ENCODE results near the gene CEP85L.

Gene CEP85L

DNA sequence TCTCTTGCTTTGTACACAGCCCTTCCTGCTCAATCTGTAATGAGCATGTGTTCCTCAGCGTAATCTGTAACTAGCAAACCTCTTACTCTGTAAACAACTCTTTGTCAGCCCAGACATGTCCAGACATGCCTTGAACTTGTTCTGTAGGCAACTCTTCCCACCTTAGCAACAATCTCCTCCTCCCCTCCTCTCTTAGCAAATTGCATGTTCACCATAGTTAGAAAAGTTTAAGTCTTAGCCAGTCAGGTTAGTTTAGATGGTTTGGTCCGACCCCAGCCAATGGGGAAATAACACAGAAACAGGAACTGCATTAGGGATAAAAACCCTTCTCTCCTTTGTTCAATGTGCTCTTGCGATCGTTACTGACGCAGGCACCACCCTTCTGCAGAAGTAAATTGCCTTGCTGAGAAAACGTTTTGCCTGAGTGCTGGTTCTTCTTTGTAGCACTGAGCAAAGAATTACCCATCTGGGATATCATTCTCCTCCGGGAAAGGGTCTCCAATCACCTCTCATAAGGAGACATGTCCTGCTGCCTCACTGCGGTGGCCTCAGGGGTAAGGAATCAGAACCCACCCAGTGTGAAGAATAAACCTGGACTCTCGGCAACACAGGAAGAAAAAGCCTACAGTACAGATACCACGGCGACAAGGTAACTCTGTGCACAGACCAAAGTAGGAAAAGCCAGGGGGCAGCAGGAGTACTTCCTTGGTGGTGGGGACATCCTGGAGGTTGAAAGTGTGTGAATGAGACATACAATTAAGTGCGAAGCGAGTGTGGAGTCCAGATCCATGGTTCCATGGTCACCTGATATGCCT, 77.1 kb downstream of the CEP85L start:
- no peak for DNase-seq

DNA sequence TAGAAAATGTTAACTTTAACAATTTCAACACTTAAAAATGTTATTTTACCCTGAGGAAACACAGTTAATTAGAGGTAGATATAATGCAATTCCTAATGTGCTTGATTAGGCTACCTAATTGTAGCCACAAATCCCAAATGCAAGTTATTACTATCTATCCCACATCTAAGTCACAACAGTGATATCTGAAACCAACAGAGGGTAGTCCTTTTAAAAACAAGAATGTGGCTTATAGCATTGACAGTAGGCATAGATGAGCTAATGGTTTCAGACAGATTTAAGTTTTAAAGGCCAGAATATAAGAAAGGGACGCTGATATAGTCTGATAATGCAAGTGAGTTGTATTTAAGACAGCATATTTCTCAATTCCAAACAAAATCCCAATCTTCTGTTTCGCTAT, 80.3 kb downstream of the CEP85L start:
- DNase-seq = no peak

DNA sequence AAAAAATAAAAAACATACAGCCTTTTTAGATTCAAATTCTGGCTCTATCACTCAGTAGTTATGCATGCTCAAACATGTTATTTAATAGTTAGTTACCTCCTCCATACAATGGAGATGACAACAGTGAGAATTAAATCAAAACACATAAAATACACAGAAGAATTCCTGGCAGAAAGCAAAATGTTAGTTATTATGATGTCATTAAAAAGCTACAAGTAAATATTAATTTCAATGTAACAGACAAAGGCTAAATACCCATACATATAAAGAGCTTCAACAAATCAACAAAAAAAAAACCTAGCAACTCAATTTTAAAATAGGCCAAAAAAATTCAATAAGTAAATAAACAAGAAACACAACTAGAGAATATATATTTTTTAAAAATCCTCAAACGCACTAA, 81.9 kb downstream of the CEP85L start:
- DNase-seq = no peak

DNA sequence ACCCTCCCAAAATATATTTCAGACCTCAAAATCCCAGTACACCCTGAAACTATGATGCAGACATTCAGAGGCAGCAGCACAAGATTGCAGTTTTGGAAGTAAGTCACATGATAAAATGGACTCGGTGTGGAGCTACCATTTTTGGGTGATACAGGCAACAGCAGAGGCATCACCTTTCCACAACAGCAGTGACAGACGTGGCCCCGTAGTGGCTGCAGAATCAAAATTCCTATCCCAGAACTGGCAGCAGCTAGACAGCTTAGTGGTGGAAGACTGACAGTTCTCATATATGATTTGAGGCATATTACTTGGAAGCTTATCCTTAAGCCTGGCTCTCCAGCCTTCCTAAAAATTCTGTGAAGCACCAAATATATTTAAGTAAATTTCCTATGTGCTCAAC, 83.4 kb downstream of the CEP85L start:
- DNase-seq = no peak

DNA sequence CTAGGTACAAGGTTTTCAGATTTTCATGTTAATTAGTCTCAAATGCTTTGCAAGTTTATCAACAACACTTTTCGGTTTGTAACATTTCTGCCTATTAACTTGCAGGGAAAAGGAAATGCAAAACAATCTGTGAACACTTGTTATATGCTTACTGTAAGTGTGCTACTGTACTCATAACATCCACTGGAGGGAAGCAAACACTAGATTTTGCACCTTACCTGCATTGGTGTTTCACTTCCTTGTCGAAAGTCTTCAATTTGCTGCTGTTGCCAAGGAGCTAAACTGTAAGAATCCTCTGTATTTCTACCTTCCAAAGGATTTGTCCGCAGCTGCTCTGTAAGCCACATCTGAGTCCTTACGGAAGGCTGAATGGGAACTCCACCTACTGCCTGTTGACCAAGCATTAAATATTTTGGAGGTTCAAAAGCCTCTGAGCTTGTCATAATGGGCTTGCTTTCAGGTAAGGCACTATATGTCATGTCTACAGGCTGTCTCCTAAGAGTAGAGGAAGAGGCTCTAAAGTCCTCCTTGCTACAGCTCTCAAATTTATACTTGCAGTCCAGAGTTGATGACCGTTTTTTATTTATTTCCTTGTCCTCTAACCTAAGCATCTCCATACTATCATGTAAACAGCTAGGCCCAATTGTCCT, 86.0 kb downstream of the CEP85L start:
- DNase-seq = no peak

DNA sequence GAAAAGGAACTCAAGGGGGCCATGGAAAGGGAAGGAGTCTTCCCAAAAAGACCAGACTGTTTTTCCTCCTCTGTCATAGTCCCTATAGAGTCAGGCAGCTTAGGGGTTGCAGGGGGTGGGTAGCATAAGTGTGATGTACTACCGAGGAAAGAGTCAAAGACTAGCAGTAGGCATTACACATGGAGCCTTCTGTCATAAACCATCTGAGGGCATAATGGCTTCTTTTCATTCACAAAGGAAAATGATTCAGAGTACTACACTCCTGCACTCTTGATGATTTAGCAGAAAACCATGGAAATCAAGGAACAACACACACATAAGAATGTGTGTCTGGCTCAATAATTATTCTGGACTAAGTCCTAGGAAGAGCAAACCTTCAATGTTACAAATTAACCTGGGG, 88.4 kb downstream of the CEP85L start:
- DNase-seq = no peak

DNA sequence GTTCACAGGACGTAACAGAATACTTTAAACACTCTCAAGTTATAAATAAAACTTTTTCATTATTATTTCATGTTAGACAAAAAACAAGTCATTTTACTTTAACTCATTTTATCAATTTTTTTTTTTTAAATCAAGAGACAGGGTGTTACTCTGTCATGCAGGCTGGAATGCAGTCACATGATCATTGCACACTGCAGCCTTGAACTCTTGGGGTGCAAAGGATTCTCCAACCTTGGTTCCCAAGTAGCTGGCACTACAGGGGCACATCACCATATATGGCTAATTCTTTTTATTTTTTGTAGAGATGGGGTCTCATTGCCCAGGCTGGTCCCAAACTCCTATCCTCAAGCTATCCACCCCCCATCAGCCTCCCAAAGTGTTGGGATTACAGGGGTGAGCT, 89.1 kb downstream of the CEP85L start:
- no peak for DNase-seq

DNA sequence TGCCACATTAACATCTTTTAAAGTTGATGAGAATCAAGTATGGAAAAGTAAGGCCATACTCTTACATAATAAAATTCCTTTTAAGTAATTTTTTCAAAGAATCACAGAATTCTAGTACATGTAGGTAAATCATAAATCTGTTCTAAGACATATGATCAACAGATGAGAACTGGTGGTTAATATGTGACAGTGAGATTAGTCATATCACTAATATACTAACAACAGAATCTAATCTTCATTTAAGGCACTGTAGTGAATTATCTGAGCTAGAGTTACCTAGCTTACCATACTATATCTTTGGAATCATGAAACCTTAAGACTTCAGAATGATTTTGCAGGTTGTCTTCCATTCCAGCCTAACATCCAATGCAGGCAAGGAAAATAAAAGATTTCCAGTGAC, 91.7 kb downstream of the CEP85L start:
- no peak for DNase-seq

DNA sequence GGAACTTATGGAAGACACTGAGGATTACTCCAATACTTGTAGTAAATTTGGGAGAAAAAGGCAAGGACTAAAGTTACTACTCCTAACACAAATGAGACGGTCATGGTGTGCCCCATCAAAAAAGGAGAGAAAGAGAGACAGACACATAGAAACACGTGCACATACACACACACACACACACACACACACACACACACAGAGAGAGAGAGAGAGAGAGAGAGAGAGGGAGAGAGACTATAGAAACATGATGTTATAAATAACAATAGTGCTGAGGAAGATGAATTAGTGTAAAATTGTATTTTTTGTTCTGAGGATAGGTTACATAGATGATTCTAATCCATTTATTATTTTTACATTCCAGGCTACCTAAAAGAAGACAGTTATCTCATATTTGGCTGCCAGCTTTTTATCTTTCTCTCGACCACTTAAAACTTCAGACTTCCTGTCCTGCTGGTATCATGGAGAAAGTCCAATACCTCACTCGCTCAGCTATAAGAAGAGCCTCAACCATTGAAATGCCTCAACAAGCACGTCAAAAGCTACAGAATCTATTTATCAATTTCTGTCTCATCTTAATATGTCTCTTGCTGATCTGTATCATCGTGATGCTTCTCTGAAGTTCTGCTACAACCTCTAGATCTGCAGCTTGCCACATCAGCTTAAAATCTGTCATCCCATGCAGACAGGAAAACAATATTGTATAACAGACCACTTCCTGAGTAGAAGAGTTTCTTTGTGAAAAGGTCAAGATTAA, 92.8 kb downstream of the CEP85L start:
- DNase-seq = no peak

DNA sequence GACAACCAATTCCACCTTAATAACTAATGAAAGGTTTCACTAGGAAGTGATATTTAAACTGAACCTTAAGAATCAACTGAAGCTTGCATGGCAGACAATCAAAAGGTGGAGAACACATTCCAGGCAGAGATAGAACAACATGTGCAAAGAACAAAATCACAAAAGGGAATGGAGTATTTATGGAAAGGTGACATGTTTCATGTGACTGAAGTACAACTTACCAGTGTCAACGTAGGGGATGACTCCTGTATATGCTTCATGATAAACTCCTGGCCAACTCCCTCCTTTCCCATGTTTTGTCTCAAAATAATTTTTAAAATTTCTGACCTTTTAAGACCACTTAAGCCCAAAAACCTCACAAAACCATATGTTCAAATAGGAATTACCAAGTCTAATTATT, 96.7 kb downstream of the CEP85L start:
- no peak for DNase-seq

DNA sequence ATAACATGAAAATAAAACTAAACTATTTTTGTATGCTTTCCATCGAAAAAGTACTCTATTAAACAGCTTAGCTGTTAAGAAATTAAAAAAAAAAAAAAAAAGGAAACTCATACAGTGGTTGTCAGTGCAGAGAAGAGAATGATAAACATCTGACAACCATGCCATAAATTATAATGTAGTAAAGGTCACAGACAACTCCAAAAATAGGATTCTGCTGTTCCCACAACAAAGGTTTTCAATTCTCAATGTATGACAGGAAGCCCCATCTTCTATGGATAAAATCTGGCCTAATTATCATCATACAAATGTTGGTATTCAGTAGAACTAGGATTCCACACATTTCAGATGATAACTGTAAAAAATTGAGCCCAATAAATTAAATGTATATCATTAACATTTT, 98.3 kb downstream of the CEP85L start:
- DNase-seq = no peak

DNA sequence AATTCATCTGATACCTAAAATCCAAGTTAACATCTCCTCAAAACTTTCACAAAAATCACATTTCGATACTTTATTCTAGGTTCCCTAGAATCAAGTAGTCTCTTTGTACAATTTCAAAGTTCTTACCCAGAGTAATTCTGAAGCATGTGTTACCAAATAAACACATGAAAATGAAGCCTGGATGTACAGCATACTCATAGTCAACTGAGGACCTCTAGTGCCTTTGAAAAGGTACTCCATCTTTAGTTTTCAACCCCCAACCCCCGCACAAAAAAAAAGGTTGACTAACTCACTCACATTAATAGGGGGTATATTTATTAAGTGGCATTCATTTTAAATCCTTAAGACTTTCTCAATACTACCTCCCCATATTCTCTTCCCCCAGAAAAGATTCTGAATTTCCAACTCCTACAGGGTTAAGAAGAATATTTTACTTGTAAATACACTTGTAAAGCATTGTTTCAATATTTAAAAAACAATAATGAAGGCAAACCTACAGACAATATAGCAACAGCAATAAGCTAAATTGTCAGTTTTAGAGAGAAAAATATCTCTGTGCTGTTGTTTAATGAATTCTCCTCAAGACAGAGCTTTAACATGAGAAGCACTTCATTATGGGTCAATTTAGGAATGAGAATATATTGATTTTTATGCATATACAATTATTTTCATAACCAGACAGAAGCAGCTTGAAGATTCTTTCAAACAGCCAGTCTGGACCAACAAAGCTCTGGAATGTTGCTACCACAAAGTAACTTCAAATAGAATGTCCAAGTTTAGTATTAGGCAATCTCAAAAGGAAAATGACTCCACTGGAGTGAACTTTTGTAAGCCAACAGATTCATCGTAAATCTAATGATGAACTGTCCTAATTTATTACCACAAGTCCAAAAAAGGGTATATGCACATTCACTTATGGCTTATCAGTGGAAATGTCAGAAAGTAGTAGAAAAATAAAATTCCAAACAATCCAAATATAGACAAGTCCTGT, 100.0 kb downstream of the CEP85L start:
- no peak for DNase-seq

DNA sequence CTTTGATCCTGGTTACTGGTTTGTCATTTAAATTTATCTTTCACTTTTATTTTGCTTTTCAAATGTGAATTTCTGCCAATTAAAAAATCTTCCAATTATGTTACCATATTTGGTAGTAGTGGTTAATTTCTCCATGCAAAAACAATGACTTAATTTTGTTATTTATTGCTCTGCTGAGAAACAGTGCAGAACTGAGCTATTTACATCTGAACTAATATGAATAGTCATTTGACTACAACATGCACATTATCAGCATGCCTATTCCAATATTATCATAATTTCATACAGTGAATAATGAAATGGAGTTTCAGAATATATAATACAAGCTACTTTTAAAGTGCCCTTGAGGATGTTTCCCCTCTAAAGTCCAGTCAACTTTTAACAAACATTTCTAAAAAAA, 102.8 kb downstream of the CEP85L start:
- DNase-seq = no peak

DNA sequence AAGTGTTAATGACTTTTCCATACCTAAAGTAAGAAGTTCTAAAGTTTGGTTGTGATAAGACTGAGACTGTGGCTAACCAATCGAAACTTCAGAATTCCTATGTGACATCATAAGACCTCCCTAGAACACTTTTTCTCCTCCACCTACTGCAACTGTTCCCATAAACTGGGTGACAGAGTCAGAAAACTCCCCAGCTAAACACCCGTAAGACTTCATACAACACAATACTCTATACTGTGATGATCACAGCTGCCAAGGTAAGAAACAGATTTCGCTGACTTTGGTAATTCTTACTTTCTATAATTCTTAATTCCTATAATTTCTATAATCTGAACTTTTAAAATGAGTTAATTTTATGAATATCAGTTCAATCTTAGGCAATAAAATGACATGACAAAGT, 103.3 kb downstream of the CEP85L start, which contains the start of gene PLN:
TSS of gene PLN (plus strand) at position 161 of the 400 bp plus-strand sequence. CDS start 10,626 bp downstream, outside the sequence.
- DNase-seq = no peak

DNA sequence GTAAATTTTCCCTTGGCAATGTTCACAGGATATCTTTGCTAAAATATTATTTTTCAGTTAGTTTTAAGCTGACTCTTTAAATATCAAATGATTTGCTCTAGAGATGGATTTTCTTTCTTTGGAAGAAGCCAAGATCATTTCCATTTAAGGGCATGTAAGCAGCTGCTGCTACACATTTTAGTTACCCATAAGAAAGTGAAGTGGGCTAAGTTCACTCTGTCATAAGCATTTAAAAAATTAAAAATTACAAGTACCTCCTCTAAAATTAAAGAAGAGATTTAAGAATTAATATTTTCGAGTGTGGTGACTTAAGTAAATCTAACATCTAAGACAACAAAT, 104.5 kb downstream of the CEP85L start:
- no peak for DNase-seq

DNA sequence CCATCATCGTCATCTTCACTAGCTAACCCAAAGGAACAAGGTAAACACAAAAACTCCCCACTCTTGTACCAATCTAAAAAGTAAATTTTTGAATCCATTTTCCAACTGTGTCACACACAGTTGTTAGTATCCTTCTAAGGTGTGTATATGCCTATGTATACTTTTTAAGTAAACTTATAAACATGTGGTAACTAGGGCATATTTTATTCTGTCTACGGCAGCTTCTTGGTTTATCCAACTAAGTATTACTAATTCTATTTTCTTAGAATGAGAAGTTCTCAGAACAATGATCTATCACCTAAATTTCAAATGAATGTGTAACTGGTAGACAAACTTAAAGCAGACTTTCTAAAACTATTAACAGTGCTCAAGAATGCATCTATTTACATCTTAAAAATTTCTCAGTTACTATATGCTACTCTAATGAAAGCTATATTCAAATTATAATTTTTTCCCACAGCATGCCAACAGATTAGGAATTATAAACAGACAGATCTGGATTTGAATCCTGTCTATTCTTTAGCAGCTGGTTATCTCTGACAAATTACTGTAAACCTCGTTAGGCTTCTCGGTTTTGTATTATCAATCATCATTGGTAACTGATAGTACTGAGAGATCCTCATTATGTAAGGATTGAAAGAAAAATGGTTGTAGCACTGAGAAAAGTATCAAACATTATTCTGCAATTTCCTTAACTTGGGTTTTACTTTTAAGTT, 105.1 kb downstream of the CEP85L start:
- no peak for DNase-seq

DNA sequence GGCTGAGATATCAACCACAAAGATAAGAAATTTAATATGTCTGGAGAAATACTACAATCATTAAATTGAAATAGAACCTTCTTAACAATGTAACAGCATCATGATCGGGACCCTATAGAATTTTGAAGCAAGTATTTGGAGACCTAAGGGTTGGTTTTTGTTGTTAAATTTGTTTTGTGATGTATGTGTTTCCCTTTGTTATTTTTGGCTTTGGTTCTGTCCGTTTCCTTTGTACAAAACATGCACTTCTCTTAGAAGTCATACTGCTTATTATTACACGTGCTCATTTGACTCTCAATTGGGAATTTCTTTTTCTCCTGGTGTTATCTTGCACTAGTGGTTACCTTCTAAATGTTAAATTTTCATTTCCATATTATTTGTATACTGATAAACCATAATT, 107.3 kb downstream of the CEP85L start:
- no peak for DNase-seq

DNA sequence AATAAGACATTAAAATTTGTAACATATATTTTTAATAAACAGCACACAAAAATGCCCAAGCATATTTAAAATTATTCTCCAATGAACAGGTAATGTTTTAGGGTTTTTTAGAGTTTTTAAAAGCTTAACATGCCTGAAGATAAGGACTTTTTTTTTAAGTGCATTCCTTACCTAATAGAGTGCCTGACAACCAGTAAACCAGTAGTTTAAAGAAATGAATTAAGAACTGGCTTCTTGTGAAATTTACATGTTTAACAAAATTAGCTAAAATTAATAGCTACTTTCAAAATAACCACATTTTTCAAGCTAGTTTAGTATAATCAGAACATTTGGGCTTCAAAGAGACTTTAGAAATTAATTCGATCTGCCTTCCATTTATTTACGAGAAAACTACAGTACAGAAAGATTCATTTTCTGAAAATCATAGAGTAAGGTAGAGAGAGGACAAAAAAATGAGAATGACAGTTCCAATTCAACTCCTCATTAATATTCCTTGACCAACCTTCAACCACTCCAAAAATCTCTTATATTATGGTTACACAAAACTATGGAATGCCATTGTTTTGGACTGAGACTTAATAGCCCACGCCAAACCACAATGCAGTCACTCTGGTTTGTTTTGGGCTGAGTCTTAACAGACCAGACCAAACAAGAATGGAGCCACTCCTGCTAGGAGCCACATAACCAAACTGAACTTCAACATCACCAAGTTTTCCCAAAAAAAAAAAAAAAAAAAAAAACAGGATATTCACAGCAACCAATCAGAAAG, 109.0 kb downstream of the CEP85L start:
- no peak for DNase-seq

DNA sequence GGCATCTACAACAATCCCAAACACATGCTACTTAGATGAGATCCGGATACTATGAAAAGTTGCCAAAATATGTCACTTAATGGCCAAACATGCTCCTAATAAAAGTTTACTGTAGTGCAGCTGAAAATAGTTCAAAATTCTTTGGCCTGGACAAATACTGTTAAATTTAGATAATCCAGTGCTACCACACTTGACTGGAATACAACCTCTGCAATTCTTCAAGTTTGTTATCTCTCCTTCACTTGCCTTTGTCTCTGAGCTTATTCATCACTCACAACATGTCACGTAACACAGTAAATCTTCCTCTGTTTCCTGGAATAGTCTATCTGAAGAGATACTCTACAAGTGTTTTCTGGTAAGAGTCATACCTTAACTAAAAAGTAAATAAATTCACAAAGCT, 113.8 kb downstream of the CEP85L start:
- no peak for DNase-seq

DNA sequence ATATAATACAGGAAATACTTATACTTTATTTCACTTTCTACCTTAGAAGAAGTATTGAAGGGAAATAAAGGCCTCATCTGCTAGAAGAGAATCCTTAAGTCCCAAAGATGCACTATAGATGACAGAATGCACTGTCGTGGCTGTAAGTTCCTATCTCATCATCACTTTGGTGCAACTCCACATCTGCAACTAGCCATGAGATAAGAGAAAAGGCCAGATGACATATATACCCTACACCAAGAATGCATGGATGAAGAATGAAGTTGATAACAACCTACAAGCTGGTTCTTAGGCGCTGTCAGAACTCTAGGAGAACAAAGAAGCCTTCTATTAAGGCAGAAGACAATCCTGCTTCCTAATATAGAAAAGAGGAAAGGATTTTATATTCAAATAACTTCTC, 114.9 kb downstream of the CEP85L start:
- no peak for DNase-seq

DNA sequence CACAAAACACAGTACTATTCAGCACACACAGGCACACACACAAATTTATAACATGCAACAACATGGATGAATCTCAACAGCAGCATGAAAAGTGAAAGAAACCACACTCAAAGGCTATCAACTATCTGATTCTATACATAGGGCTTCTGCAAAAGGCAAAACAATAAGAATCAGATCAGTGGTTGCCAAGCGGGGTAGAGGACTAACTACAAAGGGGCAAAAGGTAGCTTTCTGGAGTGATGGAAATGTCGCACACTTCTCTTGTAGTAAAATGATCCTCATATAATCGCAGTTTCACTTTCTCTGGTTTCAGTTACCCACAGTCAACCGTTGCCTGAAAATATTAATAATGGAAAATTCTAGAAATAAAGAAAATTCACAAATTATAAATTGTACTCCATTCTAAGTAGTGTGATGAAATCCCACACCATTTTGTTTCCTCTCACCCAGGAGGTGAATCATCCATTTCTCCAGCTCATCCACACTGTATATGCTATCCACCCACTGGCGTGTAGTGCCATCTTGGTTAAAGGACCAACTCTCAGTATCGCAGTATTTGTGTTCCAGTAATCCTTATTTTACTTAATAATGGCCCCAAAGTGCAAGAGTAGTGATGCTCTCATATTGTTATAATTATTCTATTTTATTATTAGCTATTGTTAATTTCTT, 116.1 kb downstream of the CEP85L start:
- DNase-seq = no peak
